HG03378 (cell line): ENCODE measurements around the gene CCDC154.

Source experiments
- ATAC-seq: cut with Tn5 transposase; IDR thresholded peaks from one replicate; pipeline ENCODE4 v1.9.1; 2021; ENCODE audit warnings: mild to moderate bottlenecking, moderate library complexity; ENCODE audit not compliant: unreplicated experiment

CCDC154 gene

GRCh38 chr16:1438229-1439057 lies 5.9 kb downstream of the CCDC154 start:
- no peak for ATAC-seq

GRCh38 chr16:1437606-1438005 lies 6.8 kb downstream of the CCDC154 start:
- no peak for ATAC-seq

- ATAC-seq: no peak
Measured at GRCh38 chr16:1436731-1437355, 7.5 kb downstream of the CCDC154 start.

- ATAC-seq: no peak
Measured at GRCh38 chr16:1435921-1436697, 8.2 kb downstream of the CCDC154 start.

GRCh38 chr16:1434644-1435592 lies 9.4 kb downstream of the CCDC154 start:
- ATAC-seq: no peak

GRCh38 chr16:1433756-1434155 lies 10.6 kb downstream of the CCDC154 start:
- ATAC-seq: no peak

- ATAC-seq: no peak
Measured at GRCh38 chr16:1433263-1433560, 11.1 kb downstream of the CCDC154 start.

GRCh38 chr16:1432388-1433262 lies 11.7 kb downstream of the CCDC154 start:
- ATAC-seq: no peak

GRCh38 chr16:1431497-1432270 lies 12.7 kb downstream of the CCDC154 start:
- no peak for ATAC-seq

- ATAC-seq: no peak
Measured at GRCh38 chr16:1430759-1431496, 13.4 kb downstream of the CCDC154 start, which contains the start of gene PERCC1. Gene PERCC1 (plus strand): TSS chr16:1431078. CDS start chr16:1432594, 1,516 bp downstream.

GRCh38 chr16:1430214-1430758 lies 14.1 kb downstream of the CCDC154 start:
- no peak for ATAC-seq

GRCh38 chr16:1429631-1430030 lies 14.7 kb downstream of the CCDC154 start:
- no peak for ATAC-seq

GRCh38 chr16:1429012-1429411 lies 15.3 kb downstream of the CCDC154 start:
- no peak for ATAC-seq

GRCh38 chr16:1428511-1428910 lies 15.8 kb downstream of the CCDC154 start:
- ATAC-seq: no peak

GRCh38 chr16:1427473-1428461 lies 16.6 kb downstream of the CCDC154 start:
- ATAC-seq: no peak

- no peak for ATAC-seq
Measured at GRCh38 chr16:1426734-1427471, 17.5 kb downstream of the CCDC154 start.
